Panc1 (cell line): ENCODE data around the gene ZNF669. TPM values are rescaled to one million over a fixed set of nuclear protein-coding genes. Genes with fewer than 3 reads are reported as not detected.

Source experiments
- ATAC-seq: fragments of 200-7000 bp; cut with Tn5 transposase; 2 replicates; pipeline ENCODE4 v1.9.1; 2020; ENCODE audit warnings: mild to moderate bottlenecking, moderate library complexity
- BruUV-seq: library from RNA; stranded (reverse); fragments of 400-500 nt; replicated peaks from 2 replicates; lab custom pipeline; 2021; lab: Mats Ljungman, UMichigan
- CTCF ChIA-PET: fragments of 300-600 bp; sonication (Branson Sonifier 250); formaldehyde crosslinking; loops from one replicate; lab custom pipeline; 2022; ENCODE audit warnings: antibody characterized with exemption; lab: Charles Lee
- POLR2A ChIA-PET: fragments of 300-600 bp; sonication (Branson Sonifier 250); formaldehyde crosslinking; loops from one replicate; lab custom pipeline; 2022; ENCODE audit warnings: antibody characterized with exemption; lab: Charles Lee
- DNase-seq: peaks from one replicate; pipeline ENCODE4 v3.0.0-alpha.2; 2010; ENCODE audit warnings: low read depth, low spot score
- H3K27ac ChIP-seq: 2 replicates; pipeline ENCODE4 v1.5.1; 2011; ENCODE audit warnings: mild to moderate bottlenecking, low read length, inconsistent platforms
- H3K27me3 ChIP-seq: fragments of 200-500 bp; sonication (Bioruptor generic); 2 replicates; pipeline ENCODE4 v1.6.0; 2014; ENCODE audit warnings: low read length, inconsistent platforms; ENCODE audit not compliant: control insufficient read depth, insufficient read depth
- H3K36me3 ChIP-seq: fragments of 200-500 bp; sonication (Bioruptor generic); 2 replicates; pipeline ENCODE4 v1.5.1; 2014; ENCODE audit warnings: inconsistent platforms, mild to moderate bottlenecking, low read length, moderate library complexity; ENCODE audit not compliant: control insufficient read depth, insufficient read depth
- H3K4me1 ChIP-seq: 2 replicates; pipeline ENCODE4 v1.5.1; 2011; ENCODE audit warnings: inconsistent platforms, mild to moderate bottlenecking, low read length, moderate library complexity; ENCODE audit not compliant: control insufficient read depth, insufficient read depth
- H3K4me3 ChIP-seq, 2 experiments: 2 replicates each; pipeline ENCODE4 v1.5.1; 2011 to 2012; ENCODE audit warnings: low read depth in 2 of 2, low read length in 2 of 2, mild to moderate bottlenecking in 2 of 2, inconsistent platforms in 1 of 2, moderate library complexity in 1 of 2
- H3K9me3 ChIP-seq: fragments of 200-500 bp; sonication (Bioruptor generic); 2 replicates; pipeline ENCODE4 v1.5.1; 2014; ENCODE audit warnings: low read depth, mild to moderate bottlenecking, inconsistent platforms, low read length, moderate library complexity; ENCODE audit not compliant: control insufficient read depth, insufficient read depth
- CTCF ChIP-seq: fragments of 450-650 bp; IDR thresholded peaks from 2 replicates; pipeline ENCODE4 v1.5.1; 2017; ENCODE audit warnings: mild to moderate bottlenecking
- POLR2AphosphoS5 ChIP-seq: IDR thresholded peaks from 2 replicates; pipeline ENCODE4 v1.6.1; 2012; ENCODE audit warnings: mild to moderate bottlenecking, low read depth, low read length, moderate library complexity
- REST ChIP-seq, 2 experiments: IDR thresholded peaks; 2 replicates each; pipeline ENCODE4 v1.6.1; 2011 to 2012; ENCODE audit warnings: low read depth in 2 of 2, control low read depth in 1 of 2, low read length in 1 of 2, mild to moderate bottlenecking in 1 of 2, moderate library complexity in 1 of 2; ENCODE audit not compliant: insufficient read depth in 1 of 2
- SIN3A ChIP-seq: IDR thresholded peaks from 2 replicates; pipeline ENCODE4 v1.6.1; 2012; ENCODE audit warnings: low read depth, mild to moderate bottlenecking, low read length, moderate library complexity, borderline replicate concordance; ENCODE audit not compliant: insufficient read depth
- TCF7L2 ChIP-seq: IDR thresholded peaks from 2 replicates; pipeline ENCODE4 v1.6.1; 2011; ENCODE audit warnings: mild to moderate bottlenecking, low read depth, low read length, inconsistent platforms
- in situ Hi-C: cut with HindIII; loops from 2 replicates; pipeline ENCODE4 v1.10.0; 2016; ENCODE audit warnings: low sequenced_read_pairs, low pct_unique_long_range_greater_than_20kb
- intact Hi-C: fragments of 100-400 bp; cut with micrococcal nuclease; formaldehyde crosslinking; loops from one replicate; pipeline ENCODE4 v1.10.0; 2022; ENCODE audit not compliant: unreplicated experiment
- total RNA-seq: library from RNA; stranded (reverse); gene quantifications from one replicate; pipeline ENCODE4 v1.2.1, GENCODE V29; 2021; ENCODE audit not compliant: unreplicated experiment

The ZNF669 gene
- total RNA-seq, 1 experiment from 2014 or later: 13.9 TPM

GRCh38 chr1:247087256-247087655 is 16.9 kb downstream of the ZNF669 start:
- Histone ChIP-seq H3K27me3 (no peaks in the 10 kb centered on the region), H3K27ac (no peak overlapping the region), H3K9me3 (no peaks in the 10 kb centered on the region), H3K4me1 (no peaks in the 10 kb centered on the region), H3K4me3 (no peak overlapping the region), H3K36me3 (no peaks in the 10 kb centered on the region)
- ATAC-seq (no peak), DNase-seq (no peak)
- intact Hi-C loops: no loop called here
- in situ Hi-C loops: no loop called here
- ChIA-PET CTCF (no interaction called here), POLR2A (no interaction called here)
- BruUV-seq: no TSS peak
- TF ChIP-seq TCF7L2 (no peak), REST (IDR thresholded peaks at IDR 0.05; ENCODE audit: insufficient read depth in 1 of 2, low read depth in 2 of 2, low read length in 1 of 2) (no peak), POLR2AphosphoS5 (no peak), SIN3A (no peak), CTCF (no peak)

- TF ChIP-seq TCF7L2 (no peak), SIN3A (no peak), REST (IDR thresholded peaks at IDR 0.05; ENCODE audit: insufficient read depth in 1 of 2, low read depth in 2 of 2, low read length in 1 of 2) (no peak), CTCF (no peak), POLR2AphosphoS5 (no peak)
- BruUV-seq: no TSS peak
- no peak for DNase-seq
- ChIA-PET CTCF (no interaction called here), POLR2A (no interaction called here)
- Histone ChIP-seq H3K4me3 (no peak overlapping the region), H3K27me3 (no peaks in the 10 kb centered on the region), H3K36me3 (no peaks in the 10 kb centered on the region), H3K4me1 (no peaks in the 10 kb centered on the region), H3K9me3 (no peaks in the 10 kb centered on the region), H3K27ac (no peak overlapping the region)
- intact Hi-C loops: no loop called here
- in situ Hi-C loops: no loop called here
- no peak for ATAC-seq
Measured at GRCh38 chr1:247085310-247085709, 18.8 kb downstream of the ZNF669 start.
